Smooth muscle cell (in vitro differentiated cells): Measurements from ENCODE around the gene EVA1B. TPM values are rescaled to one million over a fixed set of nuclear protein-coding genes. Genes with fewer than 3 reads are reported as not detected.

Experiments used
- DNase-seq: peaks from one replicate; lab custom pipeline; 2025; ENCODE audit not compliant: unreplicated experiment; lab: John Stamatoyannopoulos, UW
- H2AFZ ChIP-seq: fragments of 200-600 bp; sonication (generic); 2 replicates; pipeline ENCODE4 v1.6.0; 2016; ENCODE audit warnings: antibody characterized with exemption, low read depth, mild to moderate bottlenecking
- H3F3A ChIP-seq: fragments of 200-600 bp; sonication (generic); 2 replicates; pipeline ENCODE4 v1.6.0; 2017; ENCODE audit warnings: antibody characterized with exemption, low read depth
- H3K27ac ChIP-seq: fragments of 200-600 bp; sonication (generic); 2 replicates; pipeline ENCODE4 v1.5.1; 2016; ENCODE audit warnings: low read depth, mild to moderate bottlenecking
- H3K27me3 ChIP-seq: fragments of 200-600 bp; sonication (generic); 2 replicates; pipeline ENCODE4 v1.6.1; 2016; ENCODE audit warnings: low read depth, mild to moderate bottlenecking
- H3K36me3 ChIP-seq: fragments of 200-600 bp; sonication (generic); 2 replicates; pipeline ENCODE4 v1.5.1; 2016; ENCODE audit warnings: low read depth
- H3K4me1 ChIP-seq: fragments of 200-600 bp; sonication (generic); 2 replicates; pipeline ENCODE4 v1.5.1; 2016; ENCODE audit warnings: low read depth
- H3K4me2 ChIP-seq: fragments of 200-600 bp; sonication (generic); 2 replicates; pipeline ENCODE4 v1.6.0; 2016; ENCODE audit warnings: mild to moderate bottlenecking
- H3K4me3 ChIP-seq: fragments of 200-600 bp; sonication (generic); 2 replicates; pipeline ENCODE4 v1.5.1; 2016; ENCODE audit warnings: mild to moderate bottlenecking
- H3K79me2 ChIP-seq: fragments of 200-600 bp; sonication (generic); 2 replicates; pipeline ENCODE4 v1.6.0; 2016; ENCODE audit warnings: low read depth, mild to moderate bottlenecking
- H3K9ac ChIP-seq: fragments of 200-600 bp; sonication (generic); 2 replicates; pipeline ENCODE4 v1.6.0; 2016; ENCODE audit warnings: low read depth
- H3K9me3 ChIP-seq: fragments of 200-600 bp; sonication (generic); replicated peaks from 2 replicates; pipeline ENCODE4 v1.5.1; 2016; ENCODE audit warnings: low read depth
- H4K20me1 ChIP-seq: fragments of 200-600 bp; sonication (generic); 2 replicates; pipeline ENCODE4 v1.6.0; 2016; ENCODE audit warnings: low read depth
- CTCF ChIP-seq: fragments of 200-600 bp; sonication (generic); IDR thresholded peaks from 2 replicates; pipeline ENCODE4 v1.5.1; 2017; ENCODE audit warnings: borderline replicate concordance, mild to moderate bottlenecking, antibody characterized with exemption; ENCODE audit not compliant: insufficient read depth, poor library complexity, severe bottlenecking
- WGBS: methylation state at CpG from one replicate; pipeline ENCODE4 v1.1.7; 2016; ENCODE audit warnings: low lambda C conversion rate; 5-methylcytosine and 5-hydroxymethylcytosine counted together
- polyA plus RNA-seq: library from polyadenylated mRNA; unstranded; fragments of >200 nt; fragmentation: Nextera tagmentation; extraction: Ambion mirVana; gene quantifications from 2 replicates; pipeline ENCODE4 v1.2.1, GENCODE V29; 2016
- total RNA-seq: library from RNA; depleted of rRNA; stranded (reverse); fragments of >200 nt; gene quantifications from 2 replicates; pipeline ENCODE4 v1.2.3, GENCODE V29; 2014

The EVA1B gene
- total and polyA plus RNA-seq, 2 experiments from 2014 or later, result 88.7 to 164 TPM

- Histone ChIP-seq H3K79me2 (peaks cover 66% of the 10 kb centered on the region), H3K9me3 (no peaks in the 10 kb centered on the region), H4K20me1 (peaks cover 79% of the 10 kb centered on the region), H3F3A (peaks cover 31% of the 10 kb centered on the region), H3K27me3 (no peaks in the 10 kb centered on the region), H2AFZ (no peak overlapping the region), H3K4me2 (no peak overlapping the region), H3K9ac (no peak overlapping the region), H3K4me1 (no peaks in the 10 kb centered on the region), H3K36me3 (no peaks in the 10 kb centered on the region), H3K27ac (peak overlapping the region; percentile 54), H3K4me3 (no peak overlapping the region)
- no peak for TF ChIP-seq CTCF
- DNase-seq, result no peak
- WGBS, result 87% methylated on average over 2 of the region's 2 CpGs
Observed at GRCh38 chr1:36279110-36279788, 44.2 kb downstream of the EVA1B start.

GRCh38 chr1:36276688-36277087, 46.8 kb downstream of the EVA1B start:
- Histone ChIP-seq H3K36me3 (no peaks in the 10 kb centered on the region), H3K4me2 (no peak overlapping the region), H3K79me2 (peaks cover 86% of the 10 kb centered on the region), H3K4me3 (no peak overlapping the region), H3K4me1 (no peaks in the 10 kb centered on the region), H2AFZ (no peak overlapping the region), H3K27ac (no peak overlapping the region), H3K9me3 (no peaks in the 10 kb centered on the region), H3K27me3 (no peaks in the 10 kb centered on the region), H3K9ac (no peak overlapping the region), H4K20me1 (peaks cover 88% of the 10 kb centered on the region), H3F3A (peaks cover 8% of the 10 kb centered on the region)
- no peak for TF ChIP-seq CTCF
- whole genome bisulfite sequencing, result 97% methylated on average over 6 of the region's 6 CpGs
- DNase-seq, result no peak

GRCh38 chr1:36274201-36274600, 49.2 kb downstream of the EVA1B start:
- Histone ChIP-seq H3K4me1 (no peaks in the 10 kb centered on the region), H2AFZ (no peak overlapping the region), H3K79me2 (peaks cover 85% of the 10 kb centered on the region), H3F3A (no peaks in the 10 kb centered on the region), H3K9ac (no peak overlapping the region), H3K4me2 (no peak overlapping the region), H3K9me3 (no peaks in the 10 kb centered on the region), H4K20me1 (peaks cover 89% of the 10 kb centered on the region), H3K27me3 (no peaks in the 10 kb centered on the region), H3K36me3 (no peaks in the 10 kb centered on the region), H3K4me3 (no peak overlapping the region), H3K27ac (no peak overlapping the region)
- no peak for DNase-seq
- TF ChIP-seq CTCF, result no peak
- WGBS, result 97% methylated on average over 1 of the region's 1 CpG

- peak overlapping the region; percentile 8 for H3K27ac ChIP-seq
- no peaks in the 10 kb centered on the region for H3F3A ChIP-seq
- no peaks in the 10 kb centered on the region for H3K27me3 ChIP-seq
- no peaks in the 10 kb centered on the region for H3K4me1 ChIP-seq
- no peak for DNase-seq
- H3K36me3 ChIP-seq, result no peaks in the 10 kb centered on the region
- H4K20me1 ChIP-seq, result peaks cover 89% of the 10 kb centered on the region
- H3K79me2 ChIP-seq, result peaks cover 85% of the 10 kb centered on the region
- H3K9ac ChIP-seq, result no peak overlapping the region
- no peaks in the 10 kb centered on the region for H3K9me3 ChIP-seq
- no peak overlapping the region for H3K4me3 ChIP-seq
- no peak for TF ChIP-seq CTCF
- 73% methylated on average over 5 of the region's 5 CpGs for WGBS
- no peak overlapping the region for H2AFZ ChIP-seq
- H3K4me2 ChIP-seq, result no peak overlapping the region
Observed at GRCh38 chr1:36273024-36273423, 50.4 kb downstream of the EVA1B start.
